WTC11 (cell line): ENCODE data around the gene THRSP. TPM values are rescaled to one million over a fixed set of nuclear protein-coding genes. Genes with fewer than 3 reads are reported as not detected.

Source experiments
- ATAC-seq: fragments of 200-7000 bp; cut with Tn5 transposase; 2 replicates; pipeline ENCODE4 v1.10.0; 2021; ENCODE audit warnings: mild to moderate bottlenecking, moderate library complexity
- CTCF ChIA-PET: fragments of 300-600 bp; sonication (Branson Sonifier 250); formaldehyde crosslinking; loops from one replicate; lab custom pipeline; 2021; ENCODE audit warnings: antibody characterized with exemption; lab: Charles Lee
- POLR2A ChIA-PET: fragments of 350-600 bp; sonication (Branson Sonifier 250); formaldehyde crosslinking; loops from one replicate; lab custom pipeline; 2021; ENCODE audit warnings: antibody characterized with exemption; lab: Charles Lee
- DNase-seq: peaks from one replicate; pipeline ENCODE4 v3.0.0; 2021; ENCODE audit warnings: low spot score
- H3K27ac Mint-ChIP-seq: 2 replicates; pipeline ENCODE4 v1.8.0; 2021; ENCODE audit warnings: mixed read lengths
- H3K27me3 Mint-ChIP-seq: 2 replicates; pipeline ENCODE4 v1.8.0; 2021; ENCODE audit warnings: low read depth, mild to moderate bottlenecking, moderate library complexity, mixed read lengths
- H3K36me3 Mint-ChIP-seq: 2 replicates; pipeline ENCODE4 v1.8.0; 2021; ENCODE audit warnings: mixed read lengths
- H3K4me1 Mint-ChIP-seq: 2 replicates; pipeline ENCODE4 v1.8.0; 2022; ENCODE audit warnings: mixed read lengths
- H3K4me3 Mint-ChIP-seq: 2 replicates; pipeline ENCODE4 v1.8.0; 2021; ENCODE audit warnings: mild to moderate bottlenecking, moderate library complexity, mixed read lengths
- H3K9me3 Mint-ChIP-seq: 2 replicates; pipeline ENCODE4 v1.8.0; 2021; ENCODE audit warnings: mixed read lengths
- ATF3 ChIP-seq: sonication (generic); formaldehyde crosslinking; conservative IDR thresholded peaks from 2 replicates; pipeline ENCODE4 v1.8.1; 2022; ENCODE audit warnings: mild to moderate bottlenecking, missing genetic modification reagents
- E2F4 ChIP-seq: sonication (generic); formaldehyde crosslinking; IDR thresholded peaks from 2 replicates; pipeline ENCODE4 v1.8.1; 2022; ENCODE audit warnings: low read depth, mild to moderate bottlenecking, moderate library complexity, missing genetic modification reagents, borderline replicate concordance
- FOXJ3 ChIP-seq: sonication (generic); formaldehyde crosslinking; IDR thresholded peaks from 2 replicates; pipeline ENCODE4 v1.9.0; 2021; ENCODE audit warnings: missing genetic modification reagents, mild to moderate bottlenecking, borderline replicate concordance
- FOXK1 ChIP-seq: sonication (generic); formaldehyde crosslinking; IDR thresholded peaks from 2 replicates; pipeline ENCODE4 v1.8.0; 2022; ENCODE audit warnings: mild to moderate bottlenecking, moderate library complexity, missing genetic modification reagents
- HMGA2 ChIP-seq: fragments of 250-450 bp; sonication (Bioruptor Pico); IDR thresholded peaks from 2 replicates; pipeline ENCODE4 v1.4.0; 2021; ENCODE audit warnings: mild to moderate bottlenecking, moderate library complexity
- KAT7 ChIP-seq: sonication (generic); formaldehyde crosslinking; IDR thresholded peaks from 2 replicates; pipeline ENCODE4 v1.8.1; 2023; ENCODE audit warnings: missing genetic modification reagents, mild to moderate bottlenecking, borderline replicate concordance
- MXD4 ChIP-seq: fragments of 250-450 bp; sonication (Bioruptor Pico); IDR thresholded peaks from 2 replicates; pipeline ENCODE4 v1.8.0; 2021; ENCODE audit warnings: mild to moderate bottlenecking, moderate library complexity, borderline replicate concordance
- NFATC4 ChIP-seq: fragments of 250-450 bp; sonication (Bioruptor Pico); IDR thresholded peaks from 2 replicates; pipeline ENCODE4 v1.9.0; 2021; ENCODE audit warnings: mild to moderate bottlenecking
- NFE2L1 ChIP-seq: sonication (generic); formaldehyde crosslinking; IDR thresholded peaks from 2 replicates; pipeline ENCODE4 v1.8.1; 2023; ENCODE audit warnings: missing genetic modification reagents
- STAT6 ChIP-seq: sonication (generic); formaldehyde crosslinking; conservative IDR thresholded peaks from 2 replicates; pipeline ENCODE4 v1.8.1; 2023; ENCODE audit warnings: mild to moderate bottlenecking, low read depth, missing genetic modification reagents, moderate library complexity
- TCF7 ChIP-seq: sonication (generic); formaldehyde crosslinking; IDR thresholded peaks from 2 replicates; pipeline ENCODE4 v1.8.0; 2022; ENCODE audit warnings: mild to moderate bottlenecking, low read depth, missing genetic modification reagents, moderate library complexity
- TEAD1 ChIP-seq: sonication (generic); formaldehyde crosslinking; IDR thresholded peaks from 2 replicates; pipeline ENCODE4 v1.8.0; 2022; ENCODE audit warnings: mild to moderate bottlenecking, missing genetic modification reagents
- ZBTB21 ChIP-seq: sonication (generic); formaldehyde crosslinking; IDR thresholded peaks from 2 replicates; pipeline ENCODE4 v1.8.1; 2023; ENCODE audit warnings: mild to moderate bottlenecking, missing genetic modification reagents, borderline replicate concordance
- ZNF121 ChIP-seq: sonication (generic); formaldehyde crosslinking; IDR thresholded peaks from 2 replicates; pipeline ENCODE4 v1.8.0; 2023; ENCODE audit warnings: missing genetic modification reagents
- ZNF138 ChIP-seq: sonication (generic); formaldehyde crosslinking; conservative IDR thresholded peaks from 2 replicates; pipeline ENCODE4 v1.8.1; 2022; ENCODE audit warnings: mild to moderate bottlenecking, moderate library complexity, missing genetic modification reagents
- ZNF219 ChIP-seq: sonication (generic); formaldehyde crosslinking; IDR thresholded peaks from 2 replicates; pipeline ENCODE4 v1.8.0; 2023; ENCODE audit warnings: missing genetic modification reagents, mild to moderate bottlenecking, borderline replicate concordance
- ZNF263 ChIP-seq: sonication (generic); formaldehyde crosslinking; IDR thresholded peaks from 2 replicates; pipeline ENCODE4 v1.8.1; 2022; ENCODE audit warnings: low read depth, mild to moderate bottlenecking, moderate library complexity, missing genetic modification reagents
- ZNF671 ChIP-seq: fragments of 250-450 bp; sonication (Bioruptor Pico); IDR thresholded peaks from 2 replicates; pipeline ENCODE4 v1.8.0; 2021; ENCODE audit warnings: mild to moderate bottlenecking
- total RNA-seq: library from RNA; stranded (reverse); gene quantifications from 3 replicates; pipeline ENCODE4 v1.2.3, GENCODE V29; 2021
- TF ChIP-seq, protein P1 (sequence below): sonication (generic); formaldehyde crosslinking; IDR thresholded peaks from 2 replicates; pipeline ENCODE4 v1.8.0; 2022; ENCODE audit warnings: mild to moderate bottlenecking, missing genetic modification reagents
- TF ChIP-seq, protein P2 (sequence below): fragments of 250-450 bp; sonication (Bioruptor Pico); IDR thresholded peaks from 2 replicates; pipeline ENCODE4 v1.8.0; 2021; ENCODE audit warnings: mild to moderate bottlenecking
- TF ChIP-seq, protein P3 (sequence below): sonication (generic); formaldehyde crosslinking; IDR thresholded peaks from 2 replicates; pipeline ENCODE4 v1.8.0; 2022; ENCODE audit warnings: missing genetic modification reagents
- TF ChIP-seq, protein P4 (sequence below): fragments of 250-450 bp; sonication (Bioruptor Pico); IDR thresholded peaks from 2 replicates; pipeline ENCODE4 v1.9.0; 2021; ENCODE audit warnings: moderate library complexity, mild to moderate bottlenecking, inconsistent platforms, borderline replicate concordance

THRSP gene
- total RNA-seq, 1 experiment from 2014 or later = not detected

DNA sequence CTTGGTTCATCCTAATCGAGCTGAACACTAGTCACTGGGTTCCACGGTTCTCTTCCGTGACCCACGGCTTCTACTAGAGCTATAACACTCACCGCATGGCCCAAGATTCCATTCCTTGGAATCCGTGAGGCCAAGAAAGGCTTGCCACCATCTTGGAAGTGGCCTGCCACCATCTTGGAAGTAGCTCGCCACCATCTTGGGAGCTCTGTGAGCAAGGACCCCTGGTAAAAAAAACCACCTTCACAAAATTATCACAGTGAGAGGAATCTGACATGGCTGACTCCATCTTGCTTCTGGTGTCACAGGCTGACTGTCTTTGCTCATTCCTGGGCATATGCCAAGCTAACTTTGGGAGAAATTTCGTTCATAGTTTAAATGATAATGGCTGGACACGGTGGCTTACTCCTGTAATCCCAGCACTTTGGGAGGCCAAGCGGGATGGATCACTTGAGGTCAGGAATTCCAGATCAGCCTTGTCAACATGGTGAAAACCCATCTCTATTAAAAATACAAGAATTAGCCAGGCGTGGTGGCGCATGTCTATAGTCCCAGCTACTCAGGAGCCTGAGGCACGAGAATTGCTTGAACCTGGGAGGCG, 21.7 kb upstream of the THRSP start:
- Mint-ChIP-seq H3K36me3 (no peaks in the 10 kb centered on the region; the same call in 1 of the 2 replicates), H3K27me3 (peaks cover 23% of the 10 kb centered on the region), H3K9me3 (peaks cover 4% of the 10 kb centered on the region; the same call in 1 of the 2 replicates), H3K27ac (peak overlapping the region; percentile 44; the same call in 1 of the 2 replicates), H3K4me1 (peaks cover 22% of the 10 kb centered on the region), H3K4me3 (no peak overlapping the region)
- TF ChIP-seq ATF3 (CRISPR knock-in tag) (no peak), TCF7 (CRISPR knock-in tag) (no peak), ZNF671 (CRISPR knock-in tag) (no peak), ZNF263 (no peak), NFATC4 (CRISPR knock-in tag) (no peak)
- POLR2A ChIA-PET = interaction anchor here (1.7 kb wide), 1 partner anchor 47 kb away, joined by 4 read pairs; the partner anchor contains the start of gene INTS4
- CTCF ChIA-PET = interaction anchor here (0.8 to 1.2 kb wide), 2 partner anchors 21 to 48 kb away, joined by 3 to 12 read pairs; no protein-coding TSS in a partner anchor
- ATAC-seq (no peak), DNase-seq (no peak)

DNA sequence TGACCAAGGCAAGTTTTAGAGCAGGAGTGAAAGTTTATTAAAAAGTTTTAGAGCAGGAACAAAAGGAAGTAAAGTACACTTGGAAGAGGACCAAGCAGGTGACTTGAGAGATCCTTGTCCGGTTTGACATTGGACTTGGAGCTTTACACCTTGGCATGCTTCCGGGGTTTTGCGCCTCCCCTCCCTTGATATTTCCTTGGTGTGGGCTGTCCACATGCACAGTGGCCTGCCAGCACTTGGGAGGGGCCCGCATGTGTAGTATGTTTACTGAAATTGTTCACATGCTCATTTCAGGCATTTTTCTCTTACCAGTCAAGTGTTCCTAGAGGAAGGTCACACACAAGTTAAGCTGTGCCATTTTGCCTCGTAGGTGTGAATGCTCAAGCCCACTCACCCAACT, 19.0 kb upstream of the THRSP start:
- Mint-ChIP-seq H3K27me3 (peaks cover 23% of the 10 kb centered on the region), H3K9me3 (peaks cover 4% of the 10 kb centered on the region; the same call in 1 of the 2 replicates), H3K4me3 (no peak overlapping the region), H3K36me3 (no peaks in the 10 kb centered on the region; the same call in 1 of the 2 replicates), H3K4me1 (peaks cover 22% of the 10 kb centered on the region), H3K27ac (no peak overlapping the region)
- POLR2A ChIA-PET = interaction anchor here (0.6 kb wide), 1 partner anchor 12 kb away, joined by 6 read pairs; no protein-coding TSS in a partner anchor
- ATAC-seq = no peak
- no peak for DNase-seq
- CTCF ChIA-PET = interaction anchor here (0.6 to 4.2 kb wide), 6 partner anchors 11 to 520 kb away, joined by 3 to 46 read pairs (median 7); partner anchors contain the start of genes INTS4 and NDUFC2
- TF ChIP-seq E2F4 (CRISPR knock-in tag) (no peak), HMGA2 (CRISPR knock-in tag) (no peak), FOXJ3 (CRISPR knock-in tag) (no peak), ZBTB21 (CRISPR knock-in tag) (no peak), TEAD1 (CRISPR knock-in tag) (no peak), NFATC4 (CRISPR knock-in tag) (no peak), NFE2L1 (no peak), MXD4 (CRISPR knock-in tag) (no peak), FOXK1 (CRISPR knock-in tag) (no peak), KAT7 (CRISPR knock-in tag) (no peak), ZNF121 (CRISPR knock-in tag) (no peak), ZNF219 (CRISPR knock-in tag) (no peak), STAT6 (CRISPR knock-in tag) (no peak), ZNF138 (no peak)
- TF ChIP-seq, protein P1, sequence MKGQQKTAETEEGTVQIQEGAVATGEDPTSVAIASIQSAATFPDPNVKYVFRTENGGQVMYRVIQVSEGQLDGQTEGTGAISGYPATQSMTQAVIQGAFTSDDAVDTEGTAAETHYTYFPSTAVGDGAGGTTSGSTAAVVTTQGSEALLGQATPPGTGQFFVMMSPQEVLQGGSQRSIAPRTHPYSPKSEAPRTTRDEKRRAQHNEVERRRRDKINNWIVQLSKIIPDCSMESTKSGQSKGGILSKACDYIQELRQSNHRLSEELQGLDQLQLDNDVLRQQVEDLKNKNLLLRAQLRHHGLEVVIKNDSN (CRISPR knock-in tag) = no peak
- TF ChIP-seq, protein P2, sequence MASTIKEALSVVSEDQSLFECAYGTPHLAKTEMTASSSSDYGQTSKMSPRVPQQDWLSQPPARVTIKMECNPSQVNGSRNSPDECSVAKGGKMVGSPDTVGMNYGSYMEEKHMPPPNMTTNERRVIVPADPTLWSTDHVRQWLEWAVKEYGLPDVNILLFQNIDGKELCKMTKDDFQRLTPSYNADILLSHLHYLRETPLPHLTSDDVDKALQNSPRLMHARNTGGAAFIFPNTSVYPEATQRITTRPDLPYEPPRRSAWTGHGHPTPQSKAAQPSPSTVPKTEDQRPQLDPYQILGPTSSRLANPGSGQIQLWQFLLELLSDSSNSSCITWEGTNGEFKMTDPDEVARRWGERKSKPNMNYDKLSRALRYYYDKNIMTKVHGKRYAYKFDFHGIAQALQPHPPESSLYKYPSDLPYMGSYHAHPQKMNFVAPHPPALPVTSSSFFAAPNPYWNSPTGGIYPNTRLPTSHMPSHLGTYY = no peak
- TF ChIP-seq, protein P3, sequence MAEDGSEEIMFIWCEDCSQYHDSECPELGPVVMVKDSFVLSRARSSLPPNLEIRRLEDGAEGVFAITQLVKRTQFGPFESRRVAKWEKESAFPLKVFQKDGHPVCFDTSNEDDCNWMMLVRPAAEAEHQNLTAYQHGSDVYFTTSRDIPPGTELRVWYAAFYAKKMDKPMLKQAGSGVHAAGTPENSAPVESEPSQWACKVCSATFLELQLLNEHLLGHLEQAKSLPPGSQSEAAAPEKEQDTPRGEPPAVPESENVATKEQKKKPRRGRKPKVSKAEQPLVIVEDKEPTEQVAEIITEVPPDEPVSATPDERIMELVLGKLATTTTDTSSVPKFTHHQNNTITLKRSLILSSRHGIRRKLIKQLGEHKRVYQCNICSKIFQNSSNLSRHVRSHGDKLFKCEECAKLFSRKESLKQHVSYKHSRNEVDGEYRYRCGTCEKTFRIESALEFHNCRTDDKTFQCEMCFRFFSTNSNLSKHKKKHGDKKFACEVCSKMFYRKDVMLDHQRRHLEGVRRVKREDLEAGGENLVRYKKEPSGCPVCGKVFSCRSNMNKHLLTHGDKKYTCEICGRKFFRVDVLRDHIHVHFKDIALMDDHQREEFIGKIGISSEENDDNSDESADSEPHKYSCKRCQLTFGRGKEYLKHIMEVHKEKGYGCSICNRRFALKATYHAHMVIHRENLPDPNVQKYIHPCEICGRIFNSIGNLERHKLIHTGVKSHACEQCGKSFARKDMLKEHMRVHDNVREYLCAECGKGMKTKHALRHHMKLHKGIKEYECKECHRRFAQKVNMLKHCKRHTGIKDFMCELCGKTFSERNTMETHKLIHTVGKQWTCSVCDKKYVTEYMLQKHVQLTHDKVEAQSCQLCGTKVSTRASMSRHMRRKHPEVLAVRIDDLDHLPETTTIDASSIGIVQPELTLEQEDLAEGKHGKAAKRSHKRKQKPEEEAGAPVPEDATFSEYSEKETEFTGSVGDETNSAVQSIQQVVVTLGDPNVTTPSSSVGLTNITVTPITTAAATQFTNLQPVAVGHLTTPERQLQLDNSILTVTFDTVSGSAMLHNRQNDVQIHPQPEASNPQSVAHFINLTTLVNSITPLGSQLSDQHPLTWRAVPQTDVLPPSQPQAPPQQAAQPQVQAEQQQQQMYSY (CRISPR knock-in tag) = no peak
- TF ChIP-seq, protein P4, sequence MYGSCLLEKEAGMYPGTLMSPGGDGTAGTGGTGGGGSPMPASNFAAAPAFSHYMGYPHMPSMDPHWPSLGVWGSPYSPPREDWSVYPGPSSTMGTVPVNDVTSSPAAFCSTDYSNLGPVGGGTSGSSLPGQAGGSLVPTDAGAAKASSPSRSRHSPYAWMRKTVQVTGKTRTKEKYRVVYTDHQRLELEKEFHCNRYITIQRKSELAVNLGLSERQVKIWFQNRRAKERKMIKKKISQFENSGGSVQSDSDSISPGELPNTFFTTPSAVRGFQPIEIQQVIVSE (CRISPR knock-in tag) = no peak
